ENCODE measurements around the gene NTMT2. TPM values are rescaled to one million over a fixed set of nuclear protein-coding genes. Genes with fewer than 3 reads are reported as not detected.

Gene NTMT2
- total RNA-seq, 1 experiment from 2014 or later: not detected

DNA sequence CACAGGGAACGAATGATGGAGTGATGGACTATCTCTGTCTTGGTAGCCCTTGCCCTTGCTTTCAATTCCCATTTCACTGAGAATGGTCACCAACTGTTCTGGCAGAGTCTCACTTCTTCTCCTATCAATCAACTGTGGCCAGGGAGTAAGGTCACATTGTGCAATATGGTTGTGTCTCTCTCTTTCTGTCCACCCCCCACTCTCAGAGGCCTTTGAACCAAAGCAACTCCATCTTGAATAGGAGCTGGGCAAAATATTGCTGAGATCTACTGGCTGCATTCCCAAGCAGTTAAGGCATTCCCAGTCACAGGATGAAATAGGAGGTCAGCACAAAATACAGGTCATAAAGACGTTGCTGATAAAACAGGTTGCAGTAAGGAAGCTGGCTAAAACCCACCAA is 36.7 kb downstream of the NTMT2 start:
- no peak overlapping the region for H2AFZ ChIP-seq (ENCODE audit: low read length)
- no peak overlapping the region for H3K9ac ChIP-seq (ENCODE audit: low read length)
- H4K20me1 ChIP-seq (ENCODE audit: insufficient read depth, low read depth, low read length): no peaks in the 10 kb centered on the region
- no peaks in the 10 kb centered on the region for H3K9me2 ChIP-seq (replicated peaks; ENCODE audit: insufficient read depth, low read length)
- no peaks in the 10 kb centered on the region for H3K27me3 ChIP-seq (ENCODE audit: low read length)
- DNase-seq: no peak
- H3K4me1 ChIP-seq (ENCODE audit: low read length): no peaks in the 10 kb centered on the region
- H3K4me2 ChIP-seq (ENCODE audit: low read depth, low read length, poor library complexity, severe bottlenecking): no peak overlapping the region
- H3K36me3 ChIP-seq (ENCODE audit: insufficient read depth, low read length): no peaks in the 10 kb centered on the region
- no peaks in the 10 kb centered on the region for H3K79me2 ChIP-seq (ENCODE audit: low read length)
- no peak overlapping the region for H3K4me3 ChIP-seq (ENCODE audit: low read length)
- H3K27ac ChIP-seq (ENCODE audit: low read length): no peak overlapping the region
- H3K9me3 ChIP-seq (ENCODE audit: low read length): no peaks in the 10 kb centered on the region

DNA sequence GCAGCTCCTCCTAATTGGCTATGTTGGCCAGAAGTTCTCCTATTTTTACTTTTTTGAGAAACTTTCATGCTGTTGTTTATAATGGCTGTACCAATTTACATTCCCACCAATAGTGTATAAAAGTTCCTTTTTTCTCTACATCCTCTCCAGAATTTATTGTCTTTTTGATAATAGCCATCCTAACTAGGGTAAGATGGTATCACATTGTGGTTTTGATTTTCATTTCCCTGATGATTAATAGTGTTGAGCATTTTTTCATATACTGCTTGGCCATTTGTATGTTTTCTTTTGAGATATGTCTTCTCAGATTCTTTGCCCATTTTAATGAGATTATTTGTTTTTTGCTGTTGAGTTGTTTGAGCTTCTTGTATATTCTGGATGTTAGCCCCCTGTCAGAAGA is 46.8 kb downstream of the NTMT2 start:
- Histone ChIP-seq H3K9ac (ENCODE audit: low read length) (no peak overlapping the region), H3K9me3 (ENCODE audit: low read length) (no peaks in the 10 kb centered on the region), H4K20me1 (ENCODE audit: insufficient read depth, low read depth, low read length) (no peaks in the 10 kb centered on the region)

DNA sequence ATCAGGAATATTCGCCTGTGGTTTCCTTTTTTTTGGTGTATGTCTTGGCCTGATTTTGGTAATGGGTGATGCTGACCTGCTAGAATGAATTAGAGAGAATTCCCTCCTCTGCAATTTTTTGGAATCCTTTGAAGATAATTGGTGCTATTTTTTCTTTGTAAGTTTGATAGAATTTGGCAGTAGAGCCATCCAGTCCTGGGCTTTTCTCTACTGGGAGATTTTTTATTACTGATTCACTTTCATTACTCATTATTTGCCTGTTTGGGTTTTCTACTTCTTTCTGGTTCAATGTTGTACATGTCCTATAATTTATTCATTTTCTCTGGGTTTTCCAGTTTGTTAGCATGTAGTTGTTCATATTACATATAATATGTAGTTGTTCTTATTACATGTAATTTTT is 48.7 kb downstream of the NTMT2 start:
- DNase-seq: no peak
- no peak overlapping the region for H2AFZ ChIP-seq (ENCODE audit: low read length)
- H3K4me1 ChIP-seq (ENCODE audit: low read length): no peaks in the 10 kb centered on the region
- no peak overlapping the region for H3K27ac ChIP-seq (ENCODE audit: low read length)
- H3K4me2 ChIP-seq (ENCODE audit: low read depth, low read length, poor library complexity, severe bottlenecking): no peak overlapping the region
- H3K9me2 ChIP-seq (replicated peaks; ENCODE audit: insufficient read depth, low read length): no peaks in the 10 kb centered on the region; the same call in 1 of the 2 replicates
- H4K20me1 ChIP-seq (ENCODE audit: insufficient read depth, low read depth, low read length): no peaks in the 10 kb centered on the region
- no peaks in the 10 kb centered on the region for H3K27me3 ChIP-seq (ENCODE audit: low read length)
- no peaks in the 10 kb centered on the region for H3K9me3 ChIP-seq (ENCODE audit: low read length)
- H3K79me2 ChIP-seq (ENCODE audit: low read length): no peaks in the 10 kb centered on the region
- no peak overlapping the region for H3K4me3 ChIP-seq (ENCODE audit: low read length)
- H3K9ac ChIP-seq (ENCODE audit: low read length): no peak overlapping the region
- H3K36me3 ChIP-seq (ENCODE audit: insufficient read depth, low read length): no peaks in the 10 kb centered on the region

More for the DNA sequence above, 46.8 kb downstream of the NTMT2 start:
- Histone ChIP-seq H3K4me2 (ENCODE audit: low read depth, low read length, poor library complexity, severe bottlenecking) (no peak overlapping the region), H2AFZ (ENCODE audit: low read length) (no peak overlapping the region), H3K4me3 (ENCODE audit: low read length) (no peak overlapping the region), H3K27ac (ENCODE audit: low read length) (no peak overlapping the region), H3K4me1 (ENCODE audit: low read length) (no peaks in the 10 kb centered on the region), H3K9me2 (replicated peaks; ENCODE audit: insufficient read depth, low read length) (no peaks in the 10 kb centered on the region; the same call in 1 of the 2 replicates), H3K36me3 (ENCODE audit: insufficient read depth, low read length) (no peaks in the 10 kb centered on the region), H3K79me2 (ENCODE audit: low read length) (no peaks in the 10 kb centered on the region), H3K27me3 (ENCODE audit: low read length) (no peaks in the 10 kb centered on the region)
- no peak for DNase-seq

DNA sequence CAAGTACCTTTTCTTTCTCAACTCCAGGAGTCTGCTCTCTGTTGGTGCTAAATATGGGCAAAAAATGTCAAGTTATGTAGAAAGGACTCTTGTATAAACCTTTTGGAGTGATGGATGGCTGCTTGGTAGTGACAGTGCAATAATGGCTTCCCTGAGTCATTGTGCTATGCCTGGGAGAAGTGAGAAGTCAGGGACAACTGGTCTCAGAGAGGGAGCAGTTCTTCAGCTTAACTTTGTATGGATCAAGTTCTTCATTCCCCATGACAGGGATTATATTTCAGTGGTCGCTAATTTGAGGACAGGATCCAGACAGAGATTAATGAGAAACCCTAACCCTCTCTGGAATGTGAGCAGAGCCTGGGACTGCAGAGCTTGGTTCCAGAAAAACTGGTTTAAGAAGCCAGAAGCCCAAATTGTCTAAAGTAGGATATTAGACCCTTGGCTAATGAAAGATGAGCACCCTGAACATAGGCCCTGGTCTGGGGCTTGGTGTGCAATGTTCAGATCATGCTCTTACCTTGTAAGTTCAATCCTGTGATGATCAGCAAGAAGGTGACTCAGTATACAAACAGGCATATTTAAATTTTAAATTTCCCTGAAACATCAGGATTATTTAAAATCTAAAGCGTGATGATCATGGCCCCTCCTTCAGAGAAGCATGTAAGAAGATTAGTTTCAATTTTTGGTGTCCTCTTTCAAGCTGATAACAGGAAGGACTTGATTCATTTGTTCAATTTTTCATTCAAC is 50.9 kb downstream of the NTMT2 start:
- Histone ChIP-seq H3K4me2 (ENCODE audit: low read depth, low read length, poor library complexity, severe bottlenecking) (no peak overlapping the region), H3K9me3 (ENCODE audit: low read length) (no peaks in the 10 kb centered on the region), H3K9me2 (replicated peaks; ENCODE audit: insufficient read depth, low read length) (no peaks in the 10 kb centered on the region), H4K20me1 (ENCODE audit: insufficient read depth, low read depth, low read length) (no peaks in the 10 kb centered on the region), H3K79me2 (ENCODE audit: low read length) (no peaks in the 10 kb centered on the region), H3K27me3 (ENCODE audit: low read length) (no peaks in the 10 kb centered on the region), H3K36me3 (ENCODE audit: insufficient read depth, low read length) (no peaks in the 10 kb centered on the region), H3K4me1 (ENCODE audit: low read length) (no peaks in the 10 kb centered on the region), H3K27ac (ENCODE audit: low read length) (no peak overlapping the region), H2AFZ (ENCODE audit: low read length) (no peak overlapping the region), H3K4me3 (ENCODE audit: low read length) (no peak overlapping the region), H3K9ac (ENCODE audit: low read length) (no peak overlapping the region)
- DNase-seq: no peak

DNA sequence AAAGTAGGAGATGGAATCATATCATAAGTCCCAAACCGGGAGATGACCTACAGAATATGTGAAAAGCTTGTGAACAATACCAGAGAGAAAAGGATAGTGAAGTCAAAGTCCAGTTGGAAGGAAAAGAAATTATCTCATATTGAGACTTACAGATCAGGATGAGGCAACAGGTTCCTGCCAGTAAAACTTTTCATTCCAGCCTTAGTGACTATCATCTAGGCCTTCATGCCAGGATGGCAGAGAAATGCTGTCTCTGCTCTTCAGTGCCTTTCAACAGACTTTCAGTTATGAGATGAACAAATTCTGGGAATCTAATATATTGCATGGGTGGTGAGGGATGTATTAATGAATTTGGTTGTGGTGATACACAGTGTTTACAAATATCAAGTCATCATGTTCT is 52.3 kb downstream of the NTMT2 start:
- H2AFZ ChIP-seq (ENCODE audit: low read length): no peak overlapping the region
- H3K4me3 ChIP-seq (ENCODE audit: low read length): no peak overlapping the region

DNA sequence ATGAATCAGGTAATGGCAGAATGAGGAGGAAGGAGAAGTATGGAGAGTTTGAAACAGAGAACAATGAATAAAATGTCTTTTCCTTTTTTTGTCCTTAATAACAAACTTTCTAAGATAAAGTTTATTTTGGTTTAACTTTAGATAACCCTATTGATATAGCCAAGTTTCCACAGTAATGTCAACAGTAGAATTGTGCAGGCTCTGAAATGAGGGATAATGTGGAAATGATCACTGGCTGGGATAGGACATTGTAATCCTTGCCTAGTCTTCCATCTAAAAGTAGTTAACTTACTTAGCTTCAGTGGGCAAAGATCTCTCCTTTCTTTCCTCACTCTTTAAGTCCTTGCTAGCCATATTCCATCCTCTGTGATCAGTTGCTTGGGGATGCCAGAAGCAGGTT is 52.8 kb downstream of the NTMT2 start:
- H3K4me1 ChIP-seq (ENCODE audit: low read length): no peaks in the 10 kb centered on the region
- no peaks in the 10 kb centered on the region for H3K79me2 ChIP-seq (ENCODE audit: low read length)
- H3K27ac ChIP-seq (ENCODE audit: low read length): no peak overlapping the region
- no peaks in the 10 kb centered on the region for H3K9me2 ChIP-seq (replicated peaks; ENCODE audit: insufficient read depth, low read length)
- no peak overlapping the region for H3K4me3 ChIP-seq (ENCODE audit: low read length)
- no peak overlapping the region for H3K4me2 ChIP-seq (ENCODE audit: low read depth, low read length, poor library complexity, severe bottlenecking)
- no peaks in the 10 kb centered on the region for H4K20me1 ChIP-seq (ENCODE audit: insufficient read depth, low read depth, low read length)
- no peak overlapping the region for H2AFZ ChIP-seq (ENCODE audit: low read length)
- no peaks in the 10 kb centered on the region for H3K36me3 ChIP-seq (ENCODE audit: insufficient read depth, low read length)
- no peaks in the 10 kb centered on the region for H3K9me3 ChIP-seq (ENCODE audit: low read length)
- H3K27me3 ChIP-seq (ENCODE audit: low read length): no peaks in the 10 kb centered on the region
- H3K9ac ChIP-seq (ENCODE audit: low read length): no peak overlapping the region
- DNase-seq: no peak

More for the DNA sequence above, 52.3 kb downstream of the NTMT2 start:
- Histone ChIP-seq H3K9me2 (replicated peaks; ENCODE audit: insufficient read depth, low read length) (no peaks in the 10 kb centered on the region), H3K9me3 (ENCODE audit: low read length) (no peaks in the 10 kb centered on the region), H3K9ac (ENCODE audit: low read length) (no peak overlapping the region), H3K27ac (ENCODE audit: low read length) (no peak overlapping the region), H3K4me2 (ENCODE audit: low read depth, low read length, poor library complexity, severe bottlenecking) (no peak overlapping the region), H3K36me3 (ENCODE audit: insufficient read depth, low read length) (no peaks in the 10 kb centered on the region), H3K27me3 (ENCODE audit: low read length) (no peaks in the 10 kb centered on the region), H4K20me1 (ENCODE audit: insufficient read depth, low read depth, low read length) (no peaks in the 10 kb centered on the region), H3K4me1 (ENCODE audit: low read length) (no peaks in the 10 kb centered on the region), H3K79me2 (ENCODE audit: low read length) (no peaks in the 10 kb centered on the region)
- DNase-seq: no peak

DNA sequence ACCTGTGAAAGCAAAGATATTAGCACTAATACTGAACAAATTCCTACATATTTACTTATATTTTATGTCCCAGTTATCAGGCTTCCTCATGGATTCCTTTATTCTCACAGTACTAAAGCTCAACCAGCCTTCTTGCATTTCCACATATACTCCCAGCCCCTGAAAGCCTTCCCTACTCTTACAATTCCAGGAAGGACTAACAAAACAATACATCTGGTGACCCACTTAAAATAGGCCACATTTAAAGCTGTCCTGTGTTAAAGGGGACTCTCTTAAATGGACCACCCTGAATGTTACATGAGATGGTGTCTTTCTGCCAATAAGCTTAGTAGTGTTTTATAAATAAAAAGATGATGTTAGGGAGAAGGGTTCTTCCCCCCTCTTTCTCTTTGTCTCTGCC is 54.4 kb downstream of the NTMT2 start:
- H3K27me3 ChIP-seq (ENCODE audit: low read length): no peaks in the 10 kb centered on the region
- H3K4me1 ChIP-seq (ENCODE audit: low read length): no peaks in the 10 kb centered on the region
- H3K4me2 ChIP-seq (ENCODE audit: low read depth, low read length, poor library complexity, severe bottlenecking): no peak overlapping the region
- H3K4me3 ChIP-seq (ENCODE audit: low read length): no peak overlapping the region
- H3K9me2 ChIP-seq (replicated peaks; ENCODE audit: insufficient read depth, low read length): no peaks in the 10 kb centered on the region
- H3K79me2 ChIP-seq (ENCODE audit: low read length): no peaks in the 10 kb centered on the region
- H3K9me3 ChIP-seq (ENCODE audit: low read length): no peaks in the 10 kb centered on the region
- no peaks in the 10 kb centered on the region for H3K36me3 ChIP-seq (ENCODE audit: insufficient read depth, low read length)
- no peak overlapping the region for H3K9ac ChIP-seq (ENCODE audit: low read length)
- H3K27ac ChIP-seq (ENCODE audit: low read length): no peak overlapping the region
- H2AFZ ChIP-seq (ENCODE audit: low read length): no peak overlapping the region
- no peak for DNase-seq
- no peaks in the 10 kb centered on the region for H4K20me1 ChIP-seq (ENCODE audit: insufficient read depth, low read depth, low read length)

DNA sequence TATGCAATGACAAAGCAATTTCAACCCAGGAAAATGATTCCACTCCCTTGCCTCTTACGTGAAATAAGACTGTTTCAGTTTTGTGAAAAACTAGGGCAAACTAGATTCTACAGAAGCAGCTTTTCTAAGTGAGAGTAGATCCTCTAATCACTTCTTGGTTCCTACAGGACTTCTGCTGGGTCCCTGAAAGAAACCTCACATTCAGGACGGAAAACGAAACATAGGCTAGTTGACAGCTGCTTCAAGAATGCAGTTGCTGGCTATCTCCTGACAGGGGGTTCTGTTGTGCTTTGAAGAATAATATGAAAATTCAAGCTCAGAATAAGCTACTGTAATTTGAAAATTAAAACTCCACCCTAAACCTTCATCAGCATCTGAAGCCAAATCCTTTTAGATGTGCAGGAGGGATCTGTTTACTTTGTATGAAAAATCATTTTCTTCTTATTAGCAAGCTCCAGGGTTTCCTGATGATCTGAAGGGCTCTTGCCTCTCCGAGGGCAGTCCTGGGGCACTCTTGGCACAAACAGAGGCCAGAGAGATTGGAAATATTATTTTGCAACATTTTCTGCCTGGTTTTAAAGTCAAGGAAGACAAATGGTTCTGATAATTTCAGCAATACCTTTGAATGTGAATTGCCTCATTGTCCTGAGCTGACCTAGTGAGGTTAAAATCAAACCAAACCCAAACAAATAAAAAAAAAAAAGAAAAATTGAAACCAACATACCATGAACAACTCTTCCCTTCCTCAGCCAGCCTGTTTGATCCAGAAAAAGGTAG is 55.0 kb downstream of the NTMT2 start:
- Histone ChIP-seq H3K9ac (ENCODE audit: low read length) (no peak overlapping the region), H3K9me3 (ENCODE audit: low read length) (no peaks in the 10 kb centered on the region), H3K4me1 (ENCODE audit: low read length) (no peaks in the 10 kb centered on the region), H4K20me1 (ENCODE audit: insufficient read depth, low read depth, low read length) (no peaks in the 10 kb centered on the region), H2AFZ (ENCODE audit: low read length) (no peak overlapping the region), H3K4me2 (ENCODE audit: low read depth, low read length, poor library complexity, severe bottlenecking) (no peak overlapping the region), H3K9me2 (replicated peaks; ENCODE audit: insufficient read depth, low read length) (no peaks in the 10 kb centered on the region), H3K79me2 (ENCODE audit: low read length) (no peaks in the 10 kb centered on the region), H3K4me3 (ENCODE audit: low read length) (no peak overlapping the region), H3K27me3 (ENCODE audit: low read length) (no peaks in the 10 kb centered on the region), H3K27ac (ENCODE audit: low read length) (no peak overlapping the region), H3K36me3 (ENCODE audit: insufficient read depth, low read length) (no peaks in the 10 kb centered on the region)
- no peak for DNase-seq
